Stimulated activated CD8-positive, alpha-beta memory T cell treated with anti-CD3 and anti-CD28 coated beads, Interleukin-7, amount 100 ng/mL, for 4 hours (primary cell): ENCODE measurements around the gene ARHGAP12.

Source experiments
- DNase-seq, 2 donors: peaks; one replicate each; pipeline ENCODE4 v3.0.0-alpha.2; 2020; ENCODE audit warnings: low read depth in 2 of 2

Gene ARHGAP12

GRCh38 chr10:31884386-31884785 is 44.2 kb downstream of the ARHGAP12 start:
- no peak for DNase-seq

DNA sequence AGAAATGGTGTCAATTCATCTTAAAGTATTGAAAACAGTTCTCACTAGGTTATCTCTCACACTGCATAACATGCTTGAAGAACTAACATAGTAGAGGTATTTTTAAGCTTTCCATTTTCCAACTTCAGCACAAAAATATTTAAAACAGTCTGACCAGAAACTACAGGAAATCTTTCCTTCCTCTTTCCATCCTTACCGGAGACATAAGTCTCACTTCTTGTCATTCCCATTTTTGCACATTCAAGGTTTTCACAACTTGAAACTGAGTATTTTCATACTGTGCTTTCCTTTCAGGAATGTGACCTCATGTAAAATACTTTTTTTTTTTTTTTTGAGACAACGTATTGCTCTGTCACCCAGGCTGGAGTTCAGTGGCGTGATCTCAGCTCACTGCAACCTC is 45.2 kb downstream of the ARHGAP12 start:
- DNase-seq = no peak

DNA sequence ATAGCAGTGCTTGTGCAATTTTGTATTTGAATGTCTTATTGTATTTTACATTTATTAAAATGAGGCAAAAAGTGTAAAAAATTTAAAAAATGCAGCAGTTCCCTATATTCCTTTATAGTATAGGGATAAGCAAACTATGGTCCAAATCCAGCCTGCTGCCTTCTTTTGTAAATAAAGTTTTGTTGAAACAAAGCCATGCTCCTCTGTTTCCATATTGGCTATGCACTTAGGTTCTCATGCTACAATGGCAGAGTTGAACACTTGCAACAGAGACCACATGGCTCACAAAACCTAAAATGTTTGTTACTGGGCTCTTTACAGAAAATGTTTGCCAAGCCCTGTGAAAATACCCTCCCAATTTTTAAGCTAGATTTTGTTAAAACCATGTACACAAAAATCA is 50.1 kb downstream of the ARHGAP12 start:
- no peak for DNase-seq

GRCh38 chr10:31876652-31877352 is 51.8 kb downstream of the ARHGAP12 start:
- no peak for DNase-seq

- DNase-seq = no peak
Measured at GRCh38 chr10:31875608-31876007, 53.0 kb downstream of the ARHGAP12 start.

- DNase-seq = no peak
Measured at GRCh38 chr10:31873724-31874123, 54.9 kb downstream of the ARHGAP12 start.

DNA sequence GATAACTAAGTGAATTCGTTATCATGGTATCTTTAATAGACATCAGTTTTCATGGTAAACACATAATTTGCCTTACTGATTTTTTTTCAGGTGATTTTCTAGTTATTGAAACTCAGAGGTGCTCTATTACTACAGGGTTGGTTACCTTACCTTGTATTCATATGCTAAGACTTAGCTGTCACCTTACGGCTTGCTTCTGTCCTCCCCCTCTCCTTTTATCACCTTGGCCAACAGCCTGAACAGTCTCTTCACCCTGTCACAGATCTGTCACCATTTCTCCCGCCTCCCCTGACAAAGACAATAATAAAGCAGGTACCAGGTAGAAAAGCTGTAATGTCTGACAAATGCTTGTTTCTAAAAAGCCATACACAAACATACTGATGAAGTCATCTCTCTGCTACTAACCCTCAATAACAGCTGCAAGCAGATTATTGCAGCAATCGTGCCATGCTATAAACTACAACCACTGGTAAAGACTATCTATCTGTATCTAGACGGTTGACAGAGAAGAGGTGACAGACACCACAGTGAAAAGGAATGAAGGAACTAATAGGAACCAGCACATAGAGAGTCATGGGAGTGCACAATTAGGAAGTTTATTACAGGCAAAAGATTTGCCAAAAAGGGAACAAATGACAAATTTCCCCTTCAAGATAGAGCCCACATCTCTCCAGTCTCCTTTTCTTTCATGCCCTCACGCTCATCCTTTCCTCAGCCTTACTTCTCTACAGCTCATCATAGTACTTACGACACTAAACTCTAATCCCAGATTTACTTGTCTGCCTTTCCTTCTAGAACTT is 57.2 kb downstream of the ARHGAP12 start:
- DNase-seq = no peak

DNA sequence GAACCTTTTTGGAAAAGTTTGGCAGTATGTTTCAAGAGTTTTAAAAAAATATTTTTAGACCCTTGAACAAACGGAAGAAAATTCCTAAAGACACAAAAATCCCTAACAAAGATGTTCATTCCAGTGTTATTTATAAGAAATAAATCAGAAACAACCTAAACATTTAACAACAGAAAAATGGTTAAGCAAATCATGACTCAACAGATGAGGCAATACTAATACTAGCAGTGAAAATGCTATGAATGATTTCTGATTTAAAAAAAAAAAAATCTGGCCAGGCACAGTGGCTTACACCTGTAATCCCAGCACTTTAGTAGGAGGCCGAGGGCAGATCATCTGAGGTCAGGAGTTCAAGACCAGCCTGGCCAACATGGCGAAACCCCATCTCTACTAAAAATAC is 61.0 kb downstream of the ARHGAP12 start:
- DNase-seq = no peak

DNA sequence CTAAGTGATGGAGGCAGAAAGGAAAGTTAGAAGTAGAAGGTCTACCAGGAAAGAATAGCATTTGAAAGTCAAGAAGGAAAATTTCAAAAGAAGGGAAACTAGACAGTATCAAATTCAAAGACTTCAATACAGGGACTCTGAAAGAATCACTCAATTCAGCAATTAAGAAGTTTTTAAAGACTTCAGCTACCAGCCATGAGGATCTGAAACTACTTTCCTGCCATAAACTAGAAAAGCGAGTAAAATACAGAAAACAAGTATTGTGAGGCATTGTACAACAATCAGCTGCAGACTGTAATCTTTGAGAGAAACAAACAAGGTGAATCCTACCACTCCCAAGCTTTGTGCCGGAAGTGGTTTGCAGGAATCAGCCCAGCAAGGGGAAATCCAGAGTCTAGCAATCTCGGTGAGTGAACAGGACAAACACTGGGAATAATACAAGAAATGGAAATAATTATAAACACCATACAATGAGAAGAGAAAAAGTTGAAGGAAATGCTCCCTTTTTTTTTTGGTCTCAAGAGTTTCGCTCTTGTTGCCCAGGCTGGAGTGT is 62.4 kb downstream of the ARHGAP12 start:
- DNase-seq = no peak

DNA sequence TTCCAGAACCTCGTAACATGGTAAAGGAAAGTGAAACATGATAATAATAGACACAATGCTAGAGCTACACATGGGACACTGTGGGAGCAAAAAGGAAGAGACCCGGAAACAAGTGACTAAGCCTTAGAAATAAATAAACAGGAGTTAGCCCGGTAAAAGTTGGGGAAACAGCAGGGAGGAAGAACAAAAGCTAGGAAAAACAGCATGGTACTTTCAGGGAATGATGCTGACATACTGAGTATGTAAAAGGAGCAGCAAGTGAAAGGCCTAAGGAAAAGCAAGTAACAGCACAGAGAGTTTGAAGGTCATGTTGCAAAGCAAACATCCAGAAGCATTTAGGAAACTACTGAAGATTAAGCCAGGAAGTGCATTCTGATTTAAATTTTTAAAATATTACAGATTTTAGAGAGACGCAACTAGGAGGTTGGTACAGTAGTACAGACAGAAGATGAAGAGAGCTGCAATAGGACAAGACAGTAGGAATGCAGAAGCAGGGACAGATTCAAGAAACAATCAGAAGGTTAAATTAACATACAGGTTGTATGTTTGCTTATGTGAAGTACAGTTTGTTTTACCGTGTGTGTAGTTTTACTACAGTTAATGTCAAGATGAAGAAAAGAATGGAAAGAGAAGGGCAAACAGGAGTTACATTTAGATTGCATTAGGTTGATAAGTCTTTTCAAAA is 63.7 kb downstream of the ARHGAP12 start:
- no peak for DNase-seq

DNA sequence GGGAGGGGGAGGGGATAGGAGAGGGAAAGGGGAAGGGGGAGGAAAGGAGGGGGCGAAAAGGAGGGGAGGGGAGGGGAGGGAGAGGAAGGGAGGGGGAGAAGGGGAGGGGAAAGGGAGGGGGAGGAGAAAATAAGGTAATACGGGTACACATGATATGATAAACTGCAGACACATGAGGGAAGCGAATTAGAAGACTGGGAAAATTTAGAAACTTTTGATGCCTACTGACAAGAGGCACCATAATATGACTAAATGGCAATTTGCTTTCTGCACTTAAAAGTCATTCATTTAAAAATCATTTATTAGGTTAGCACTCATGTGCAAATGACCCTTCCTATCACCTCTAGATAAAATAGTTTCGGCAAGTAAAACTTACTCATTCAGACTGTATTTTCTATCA is 73.6 kb downstream of the ARHGAP12 start:
- no peak for DNase-seq

- no peak for DNase-seq
Measured at GRCh38 chr10:31853629-31854028, 75.0 kb downstream of the ARHGAP12 start.

GRCh38 chr10:31851216-31851615 is 77.4 kb downstream of the ARHGAP12 start:
- no peak for DNase-seq

GRCh38 chr10:31847515-31847914 is 81.1 kb downstream of the ARHGAP12 start:
- no peak for DNase-seq

DNA sequence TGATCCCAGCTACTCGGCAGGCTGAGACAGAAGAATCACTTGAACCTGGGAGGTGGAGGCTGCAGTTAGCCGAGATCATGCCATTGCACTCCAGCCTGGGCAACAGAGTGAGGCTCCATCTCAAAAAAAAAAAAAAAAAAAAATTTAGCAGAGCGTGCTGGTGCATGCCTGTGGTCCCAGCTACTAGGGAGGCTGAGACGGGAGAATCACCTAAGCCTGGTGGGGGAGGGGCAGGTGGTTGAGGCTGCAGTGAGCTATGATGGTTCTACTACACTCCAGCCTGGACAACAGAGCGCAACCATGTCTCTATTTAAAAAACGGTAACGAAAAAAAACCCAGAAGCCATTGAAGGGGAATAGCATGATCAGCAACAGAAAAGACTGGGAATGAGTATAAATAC is 89.9 kb downstream of the ARHGAP12 start:
- no peak for DNase-seq

DNA sequence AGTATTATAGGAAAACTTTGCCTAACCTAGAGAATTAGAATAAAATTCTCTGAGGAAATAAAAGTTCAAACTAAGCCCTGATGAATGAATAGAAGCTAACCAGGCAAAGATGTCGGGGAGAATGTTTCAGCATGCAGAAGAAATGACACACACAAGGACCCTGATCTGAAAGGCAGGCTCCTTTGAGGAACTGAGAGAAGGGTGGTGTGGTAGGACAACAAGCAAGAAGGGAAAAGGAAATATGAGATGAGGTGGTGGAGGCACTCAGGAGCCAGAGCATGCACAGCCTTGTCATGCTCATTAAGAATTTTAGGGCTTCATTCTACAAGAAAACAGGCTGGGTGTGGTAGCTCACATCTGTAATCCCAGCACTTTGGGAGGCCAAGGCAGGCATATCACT is 90.6 kb downstream of the ARHGAP12 start:
- no peak for DNase-seq

DNA sequence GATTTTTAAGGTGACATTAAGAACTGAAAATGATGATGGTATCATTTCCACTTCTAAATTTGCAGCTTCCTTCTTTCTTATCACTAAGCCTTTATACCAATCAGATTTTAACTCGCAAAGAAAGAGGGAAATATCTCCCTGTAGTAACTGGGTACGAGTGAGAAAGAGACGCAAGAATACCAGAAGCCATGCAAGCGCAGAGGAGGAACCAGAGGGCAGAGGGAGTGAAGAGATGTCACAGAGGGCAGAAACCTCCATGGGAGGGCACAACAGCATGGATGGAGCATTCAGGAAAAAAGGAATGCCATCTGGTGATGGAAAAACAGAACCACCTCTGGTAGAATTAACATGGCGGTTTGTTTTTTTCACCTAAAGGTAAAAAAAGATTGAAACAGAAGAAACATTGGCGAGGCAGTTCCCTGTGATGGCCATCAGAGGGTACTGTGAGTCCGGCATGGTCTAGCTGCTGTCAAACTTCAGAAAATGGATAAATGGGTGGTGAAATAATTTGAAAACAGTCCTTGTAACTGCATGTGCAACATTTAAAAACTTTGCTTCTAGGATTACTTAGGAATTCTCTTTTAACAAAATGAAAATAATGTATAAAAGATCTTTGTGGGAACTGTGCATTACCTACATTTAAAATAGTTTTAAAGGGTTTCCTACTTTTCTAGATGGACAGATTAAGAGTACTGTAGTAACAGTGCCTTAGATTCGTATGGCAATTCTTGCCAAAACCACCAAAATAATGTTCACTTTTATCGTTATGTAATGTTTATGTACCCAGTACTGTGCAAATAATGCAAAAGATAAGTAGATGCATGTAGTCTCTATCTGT is 91.8 kb downstream of the ARHGAP12 start:
- DNase-seq = no peak

- no peak for DNase-seq
Measured at GRCh38 chr10:31833753-31834152, 94.9 kb downstream of the ARHGAP12 start.

DNA sequence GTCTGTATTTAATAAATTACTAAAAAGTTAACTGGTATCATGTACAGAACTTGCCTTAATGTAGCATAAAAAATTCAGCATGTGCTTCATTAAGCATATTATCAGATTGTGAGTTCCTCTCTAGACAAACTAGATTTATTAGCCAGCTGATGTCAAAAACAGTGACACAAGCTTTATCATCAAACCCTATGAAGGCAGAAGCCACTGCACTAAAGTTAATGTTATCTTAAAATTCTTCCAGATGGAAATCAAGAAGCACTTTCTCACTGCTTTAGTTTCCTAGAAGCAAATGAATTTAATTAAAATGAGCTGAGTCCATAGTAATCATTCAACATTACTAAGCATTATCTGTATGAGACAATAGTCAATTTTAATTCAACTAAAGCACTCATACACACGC is 96.4 kb downstream of the ARHGAP12 start:
- DNase-seq = no peak

GRCh38 chr10:31830887-31831286 is 97.7 kb downstream of the ARHGAP12 start:
- no peak for DNase-seq

DNA sequence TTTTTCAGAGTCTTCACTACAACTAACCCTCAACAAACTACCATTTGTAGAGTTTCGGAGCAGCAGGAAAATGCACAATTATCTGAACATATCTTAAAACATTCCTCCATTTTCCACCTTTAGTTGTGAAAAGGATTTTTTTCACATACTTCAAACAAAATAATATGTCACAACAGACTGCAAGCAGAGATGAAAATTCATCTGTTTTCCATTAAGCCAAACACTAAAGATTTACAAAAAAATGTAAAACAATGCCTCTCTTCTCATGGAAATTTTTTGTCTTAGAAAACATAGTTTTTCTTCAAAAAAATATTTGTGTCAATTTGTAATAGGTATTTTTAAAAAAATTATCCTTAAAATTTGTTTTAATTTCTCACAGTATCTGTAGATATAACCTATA is 98.9 kb downstream of the ARHGAP12 start:
- no peak for DNase-seq

DNA sequence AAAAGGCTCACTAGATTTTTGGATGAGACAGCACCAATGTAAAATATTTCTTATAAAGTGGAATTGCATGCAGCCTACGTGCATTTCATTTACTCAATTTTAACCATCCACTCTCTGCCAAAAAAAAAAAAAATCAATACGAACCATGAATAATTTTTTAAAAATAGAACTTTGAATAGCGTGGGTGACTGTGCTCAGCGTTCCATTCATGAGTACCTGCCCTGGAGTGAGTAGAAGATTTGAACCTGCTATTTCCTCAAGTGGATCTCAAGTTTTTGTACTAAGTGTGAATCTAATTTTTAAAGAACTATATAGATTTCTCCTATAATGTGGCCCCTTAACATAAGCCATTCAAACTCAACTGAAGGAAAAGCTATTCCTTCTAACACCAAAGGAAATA is 105.3 kb downstream of the ARHGAP12 start:
- DNase-seq = no peak
